ENCODE data around the gene UBE2Z.

GRCh38 chr17:48873696-48874443 is 34.3 kb upstream of the UBE2Z start:
- TF ChIP-seq POLR2AphosphoS5 (IDR thresholded peaks at IDR 0.05) (no peak), CTCF (IDR thresholded peaks at IDR 0.05 in 8 of 11, conservative IDR thresholded peaks at IDR 0.05 in 3 of 11) (no peak), POLR2A (IDR thresholded peaks at IDR 0.05) (no peak)

Measured in spleen (tissue), 7 donors.